Endometrium (tissue), 2 donors: Measurements from ENCODE around the gene RAB44.
"Not testable (repeated sequence)": the region's sequence is repeated elsewhere in the genome, so short reads cannot be mapped to it uniquely, and the experiment has no call there.

Experiments used
- FAIRE-seq: peaks from 2 replicates; lab custom pipeline; 2012; peaks lifted over from hg19 to GRCh38; lab: Jason Lieb, UNC
- donor health status: control.
- donor health status: control.

RAB44 gene

GRCh38 chr6:36715469-36715868, 17.8 kb downstream of the RAB44 start:
- FAIRE-seq: no peak

GRCh38 chr6:36716476-36717093, 19.0 kb downstream of the RAB44 start:
- FAIRE-seq: no peak

- no peak for FAIRE-seq
Measured at GRCh38 chr6:36717231-36717825, 19.7 kb downstream of the RAB44 start.

GRCh38 chr6:36717871-36718540, 20.4 kb downstream of the RAB44 start:
- no peak for FAIRE-seq

GRCh38 chr6:36718560-36718959, 20.9 kb downstream of the RAB44 start:
- no peak for FAIRE-seq

GRCh38 chr6:36719126-36719525, 21.5 kb downstream of the RAB44 start:
- FAIRE-seq: no peak

GRCh38 chr6:36720251-36721141, 22.9 kb downstream of the RAB44 start:
- no peak for FAIRE-seq

- FAIRE-seq: no peak
Measured at GRCh38 chr6:36721369-36722140, 23.9 kb downstream of the RAB44 start.

GRCh38 chr6:36722365-36722764, 24.7 kb downstream of the RAB44 start:
- no peak for FAIRE-seq

- no peak for FAIRE-seq
Measured at GRCh38 chr6:36722879-36723278, 25.3 kb downstream of the RAB44 start.

- not testable (repeated sequence) for FAIRE-seq
Measured at GRCh38 chr6:36723992-36724391, 26.4 kb downstream of the RAB44 start.

GRCh38 chr6:36724514-36725390, 27.1 kb downstream of the RAB44 start:
- no peak for FAIRE-seq

- no peak for FAIRE-seq
Measured at GRCh38 chr6:36725581-36725980, 28.0 kb downstream of the RAB44 start.

- no peak for FAIRE-seq
Measured at GRCh38 chr6:36727505-36728021, 29.9 kb downstream of the RAB44 start.

GRCh38 chr6:36728289-36729160, 30.9 kb downstream of the RAB44 start:
- no peak for FAIRE-seq

- FAIRE-seq: no peak
Measured at GRCh38 chr6:36729161-36729524, 31.5 kb downstream of the RAB44 start.

GRCh38 chr6:36730424-36731380, 33.1 kb downstream of the RAB44 start:
- no peak for FAIRE-seq

GRCh38 chr6:36731622-36732310, 34.1 kb downstream of the RAB44 start:
- no peak for FAIRE-seq
